Heart left ventricle (tissue), 13 donors: Measurements from ENCODE around the gene ABHD12B.

Experiments used
- POLR2A ChIP-seq, 2 donors: fragments of 450-650 bp; IDR thresholded peaks; one replicate each; pipeline ENCODE4 v1.6.1; 2017; ENCODE audit warnings: antibody characterized with exemption in 2 of 2, mild to moderate bottlenecking in 2 of 2, moderate library complexity in 2 of 2
- TF ChIP-seq, protein P1 (sequence below), 12 donors: fragments of 200-600 bp; sonication (generic) in 4 of 12; IDR thresholded peaks; one replicate each; pipeline versions ENCODE4 v1.5.0 to v1.8.0; 2018 to 2022; ENCODE audit warnings: antibody characterized with exemption in 12 of 12, mild to moderate bottlenecking in 5 of 12
- donor health status: ischemic (EF 13 %, LVEDD 7.1; RV severe dilation, severe dysfunction).
- donor health status: DM: no; HTN: yes; CAD: no.
- donor health status: DM: no; HTN: no; CAD: no.
- donor health status: ischemic (EF 25% LVEDD 6.9; RV normal size, moderate dysfunction).
- donor health status: ischemic (EF 25% LVEDD 5.7; RV mildly dilated, moderate dysfunction).
- donor health status: ischemic (EF 35%, LVEDD 5.7; RV mildly dilated, moderate dysfunction).
- donor health status: nonischemic (EF 11% LVEDD 7.7; RV severe dilation, severe dysfunction).
- donor health status: DM: yes; HTN: yes; CAD: no.
- donor health status: PGD.
- donor health status: ischemic (EF 29% LVEDD 5.4; RV normal size, mild dysfunction).
- donor health status: nonischemic (EF 23%, LVEDD 6.1; RV moderate dilation, normal function).

GRCh38 chr14:50828721-50829488, 42.9 kb upstream of the ABHD12B start:
- TF ChIP-seq, protein P1, sequence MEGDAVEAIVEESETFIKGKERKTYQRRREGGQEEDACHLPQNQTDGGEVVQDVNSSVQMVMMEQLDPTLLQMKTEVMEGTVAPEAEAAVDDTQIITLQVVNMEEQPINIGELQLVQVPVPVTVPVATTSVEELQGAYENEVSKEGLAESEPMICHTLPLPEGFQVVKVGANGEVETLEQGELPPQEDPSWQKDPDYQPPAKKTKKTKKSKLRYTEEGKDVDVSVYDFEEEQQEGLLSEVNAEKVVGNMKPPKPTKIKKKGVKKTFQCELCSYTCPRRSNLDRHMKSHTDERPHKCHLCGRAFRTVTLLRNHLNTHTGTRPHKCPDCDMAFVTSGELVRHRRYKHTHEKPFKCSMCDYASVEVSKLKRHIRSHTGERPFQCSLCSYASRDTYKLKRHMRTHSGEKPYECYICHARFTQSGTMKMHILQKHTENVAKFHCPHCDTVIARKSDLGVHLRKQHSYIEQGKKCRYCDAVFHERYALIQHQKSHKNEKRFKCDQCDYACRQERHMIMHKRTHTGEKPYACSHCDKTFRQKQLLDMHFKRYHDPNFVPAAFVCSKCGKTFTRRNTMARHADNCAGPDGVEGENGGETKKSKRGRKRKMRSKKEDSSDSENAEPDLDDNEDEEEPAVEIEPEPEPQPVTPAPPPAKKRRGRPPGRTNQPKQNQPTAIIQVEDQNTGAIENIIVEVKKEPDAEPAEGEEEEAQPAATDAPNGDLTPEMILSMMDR (IDR thresholded peaks at IDR 0.05), result no peak
- TF ChIP-seq POLR2A (IDR thresholded peaks at IDR 0.05), result no peak
